ENCODE results near the gene HNRNPUL2.

GRCh38 chr11:62689421-62690183 lies 37.7 kb downstream of the HNRNPUL2 start, which contains the start of gene LRRN4CL:
- TF ChIP-seq CTCF (IDR thresholded peaks at IDR 0.05) (no peak), POLR2AphosphoS5 (IDR thresholded peaks at IDR 0.05) (no peak)
